Stimulated activated CD8-positive, alpha-beta memory T cell treated with anti-CD3 and anti-CD28 coated beads, Interleukin-12 subunit alpha, Interleukin-12 subunit beta, amount 100 ng/mL, for 24 hours (primary cell): ENCODE results near the gene GCK.
A peak's percentile ranks its signal among the peaks of the same experiment; 100 is the strongest.

ENCODE experiments used
- DNase-seq: peaks from one replicate; pipeline ENCODE4 v3.0.0-alpha.2; 2020; ENCODE audit errors: extremely low read depth

The GCK gene

GRCh38 chr7:44155191-44156185 lies 33.8 kb downstream of the GCK start:
- no peak for DNase-seq

GRCh38 chr7:44154703-44155102 lies 34.5 kb downstream of the GCK start:
- DNase-seq = no peak

GRCh38 chr7:44153948-44154335 lies 35.3 kb downstream of the GCK start:
- no peak for DNase-seq

GRCh38 chr7:44152971-44153947 lies 36.0 kb downstream of the GCK start:
- DNase-seq = no peak

GRCh38 chr7:44151956-44152355 lies 37.3 kb downstream of the GCK start:
- no peak for DNase-seq

GRCh38 chr7:44150966-44151941 lies 38.0 kb downstream of the GCK start:
- DNase-seq = no peak

GRCh38 chr7:44150466-44150832 lies 38.8 kb downstream of the GCK start:
- no peak for DNase-seq

- no peak for DNase-seq
These were observed 39.4 kb downstream of the GCK start for GRCh38 chr7:44149571-44150465.

- DNase-seq = no peak
These were observed 40.2 kb downstream of the GCK start for GRCh38 chr7:44148961-44149536.

GRCh38 chr7:44148166-44148565 lies 41.1 kb downstream of the GCK start:
- no peak for DNase-seq

GRCh38 chr7:44147026-44147991 lies 41.9 kb downstream of the GCK start:
- DNase-seq = no peak

- peak; percentile 17 for DNase-seq
These were observed 43.0 kb downstream of the GCK start for GRCh38 chr7:44145969-44146911.

GRCh38 chr7:44145479-44145968 lies 43.7 kb downstream of the GCK start:
- peak; percentile 22 for DNase-seq

- DNase-seq = no peak
These were observed 44.2 kb downstream of the GCK start for GRCh38 chr7:44144968-44145478.

GRCh38 chr7:44144426-44144967 lies 44.7 kb downstream of the GCK start:
- no peak for DNase-seq

GRCh38 chr7:44143646-44144250 lies 45.5 kb downstream of the GCK start:
- no peak for DNase-seq
